ENCODE measurements around the gene SLX1B. TPM values are rescaled to one million over a fixed set of nuclear protein-coding genes. Genes with fewer than 3 reads are reported as not detected.

Gene SLX1B
- 2.0 and 5.4 TPM in 2 replicates for total RNA-seq

DNA sequence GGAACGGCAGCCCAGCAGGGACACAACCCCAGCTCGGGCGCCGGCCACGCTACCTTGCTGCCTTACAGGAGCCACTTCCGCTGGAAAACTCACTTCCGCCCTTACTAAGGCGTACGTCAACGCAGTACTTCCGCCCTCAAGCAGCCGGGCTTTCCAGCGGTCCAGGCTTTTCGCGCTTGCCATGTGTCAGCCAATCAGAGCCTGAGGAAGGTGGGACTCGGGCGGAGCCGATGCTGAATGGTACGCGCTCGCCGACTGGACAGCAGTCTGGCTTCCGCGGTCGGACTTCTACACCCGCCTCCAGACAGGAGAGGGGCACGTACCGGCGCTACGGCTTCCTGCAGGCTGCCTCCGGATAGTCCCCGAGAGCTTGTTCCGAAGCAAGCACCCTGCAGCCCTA, at the start of gene SLX1B, which contains the start of gene BOLA2:
TSS of gene SLX1B (plus strand) at position 265 of the 400 bp plus-strand sequence.
TSS of gene BOLA2 (minus strand) at position 83 of the 400 bp plus-strand sequence. CDS start 98 bp downstream, outside the sequence.

DNA sequence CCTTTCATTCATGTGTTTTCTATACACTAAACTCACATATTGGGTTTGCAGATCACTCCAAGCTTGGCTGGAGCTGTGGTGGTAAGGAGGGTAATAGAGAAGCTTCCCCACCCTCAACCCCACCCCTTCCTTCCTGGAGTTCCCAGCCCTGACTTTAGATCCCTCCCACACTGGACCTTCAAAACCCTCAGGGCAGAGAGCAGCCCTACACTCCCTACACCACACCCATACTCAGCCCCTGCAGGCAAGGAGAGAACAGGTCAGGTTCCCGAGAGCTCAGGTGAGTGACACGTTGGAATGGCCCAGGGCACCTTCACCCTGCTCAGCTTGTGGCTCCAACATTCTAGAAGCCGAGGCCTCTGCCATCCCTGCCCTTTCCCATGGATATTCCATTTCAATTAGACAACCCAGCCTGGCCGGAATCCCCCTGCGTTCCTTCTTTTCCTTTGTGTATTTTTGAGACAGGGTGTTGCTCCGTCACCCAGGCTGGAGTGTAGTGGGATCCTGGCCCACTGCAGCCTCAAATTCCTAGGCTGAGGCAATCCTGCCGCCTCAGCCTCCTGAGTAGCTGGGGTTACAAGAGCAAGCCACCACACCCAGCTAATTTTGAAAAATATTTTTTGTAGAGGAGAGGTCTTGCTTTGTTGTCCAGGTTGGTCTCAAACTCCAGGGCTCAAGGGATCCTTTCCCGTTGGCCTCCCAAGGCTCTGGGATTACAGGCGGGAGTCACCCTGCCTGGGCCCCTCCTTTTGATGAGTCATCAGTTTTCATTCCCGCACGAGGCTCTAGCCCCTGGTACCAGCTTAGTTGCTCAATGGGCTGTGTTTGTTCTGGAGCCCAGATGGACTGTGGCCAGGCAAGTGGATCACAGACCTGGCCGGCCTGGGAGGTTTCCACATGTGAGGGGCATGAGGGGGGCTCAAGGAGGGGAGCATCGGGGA, 5.6 kb downstream of the SLX1B start, which contains the start of gene SULT1A4:
TSS of gene SULT1A4 (plus strand) at position 208 of the 941 bp plus-strand sequence. CDS start 1,473 bp downstream, outside the sequence.

DNA sequence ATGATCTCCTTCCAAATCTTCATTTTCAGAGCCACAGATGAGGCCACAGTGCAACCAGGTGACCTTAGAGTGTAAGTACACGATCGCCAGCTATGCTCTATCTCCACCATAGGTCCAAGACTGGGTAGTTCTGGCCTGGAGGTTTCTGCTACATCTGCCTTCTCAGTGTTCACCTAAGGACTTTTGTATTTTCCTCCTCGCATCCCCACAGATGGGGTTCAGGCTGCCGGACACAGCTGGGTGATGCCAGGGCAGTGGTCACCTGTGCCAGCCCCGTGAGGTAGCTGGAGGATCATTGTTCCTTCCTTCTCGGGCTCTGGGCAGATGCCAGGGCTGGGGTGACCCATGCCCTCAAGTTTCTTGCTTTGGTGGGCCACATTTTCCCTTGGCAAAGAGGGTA, 52.0 kb downstream of the SLX1B start, which contains the start of gene NPIPB12:
TSS of gene NPIPB12 (minus strand) at position 101 of the 400 bp plus-strand sequence.

Other genes starting within 250 kb of the SLX1B start
- under 0.01 TPM in 1 of 2 replicates, not detected in the other for gene NPIPB11, start 47.8 kb upstream of the SLX1B start, total RNA-seq
- gene BOLA2, start 182 bp upstream of the SLX1B start, total RNA-seq, result 23.9 and 24.4 TPM in 2 replicates
- gene SULT1A4, start 5.4 kb downstream of the SLX1B start, total RNA-seq, result 1.2 and 2.7 TPM in 2 replicates
- 7.4 and 8.2 TPM in 2 replicates for gene NPIPB12, start 51.9 kb downstream of the SLX1B start, total RNA-seq
- under 0.01 TPM in 1 of 2 replicates, not detected in the other for gene SPN, start 208.7 kb downstream of the SLX1B start, total RNA-seq
- 26.4 and 41.6 TPM in 2 replicates for gene QPRT, start 224.6 kb downstream of the SLX1B start, total RNA-seq

Data from bronchial smooth muscle cell (primary cell).